Measurements from ENCODE around the gene CACNG5. TPM values are rescaled to one million over a fixed set of nuclear protein-coding genes. Genes with fewer than 3 reads are reported as not detected.

The CACNG5 gene
- total RNA-seq, 1 donor from 2014 or later: not detected

DNA sequence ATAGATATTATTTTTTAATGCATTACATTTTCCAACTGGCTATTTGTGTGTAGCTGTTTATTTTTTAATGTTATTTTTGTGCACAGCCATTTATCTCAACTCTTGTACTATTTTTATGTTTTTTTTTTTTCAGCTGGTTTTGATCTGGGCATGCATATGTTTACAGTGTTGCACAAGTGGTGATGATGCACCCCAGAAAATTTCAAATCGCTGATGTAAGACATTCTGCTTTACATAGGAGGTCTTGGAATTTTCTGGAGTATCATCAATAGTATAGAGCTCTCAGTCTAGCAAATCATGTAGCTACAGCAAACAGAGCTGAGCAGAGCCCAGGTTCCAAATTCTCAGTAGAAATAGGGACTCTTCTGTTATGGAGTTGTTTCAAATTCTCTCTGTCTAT, 30.2 kb downstream of the CACNG5 start:
- Mint-ChIP-seq H3K4me1 (ENCODE audit: low read depth, unreplicated experiment) (no peaks in the 10 kb centered on the region), H3K27ac (ENCODE audit: unreplicated experiment) (no peak overlapping the region), H3K36me3 (ENCODE audit: low read depth, unreplicated experiment) (no peaks in the 10 kb centered on the region), H3K27me3 (ENCODE audit: low read depth, unreplicated experiment) (peaks cover 7% of the 10 kb centered on the region), H3K4me3 (ENCODE audit: unreplicated experiment) (no peak overlapping the region), H3K9me3 (ENCODE audit: unreplicated experiment) (peaks cover 8% of the 10 kb centered on the region)
- Histone ChIP-seq H3K27ac (ENCODE audit: low read depth, low read length) (no peak overlapping the region), H4K20me1 (ENCODE audit: insufficient read depth, low read length) (no peaks in the 10 kb centered on the region), H3K4me2 (ENCODE audit: low read length) (no peak overlapping the region), H3K36me3 (ENCODE audit: insufficient read depth, low read length) (no peaks in the 10 kb centered on the region), H3K9ac (ENCODE audit: low read length) (no peak overlapping the region), H2AFZ (ENCODE audit: low read depth, low read length) (no peak overlapping the region), H3K27me3 (ENCODE audit: insufficient read depth, low read length) (no peaks in the 10 kb centered on the region), H3K79me2 (ENCODE audit: insufficient read depth, low read length) (no peaks in the 10 kb centered on the region), H3K9me3 (ENCODE audit: insufficient read depth, low read depth, low read length) (peaks cover 5% of the 10 kb centered on the region), H3K4me1 (ENCODE audit: insufficient read depth, low read length) (no peaks in the 10 kb centered on the region), H3K4me3 (ENCODE audit: insufficient read depth, low read depth, low read length) (no peak overlapping the region)
- TF ChIP-seq, protein P1, sequence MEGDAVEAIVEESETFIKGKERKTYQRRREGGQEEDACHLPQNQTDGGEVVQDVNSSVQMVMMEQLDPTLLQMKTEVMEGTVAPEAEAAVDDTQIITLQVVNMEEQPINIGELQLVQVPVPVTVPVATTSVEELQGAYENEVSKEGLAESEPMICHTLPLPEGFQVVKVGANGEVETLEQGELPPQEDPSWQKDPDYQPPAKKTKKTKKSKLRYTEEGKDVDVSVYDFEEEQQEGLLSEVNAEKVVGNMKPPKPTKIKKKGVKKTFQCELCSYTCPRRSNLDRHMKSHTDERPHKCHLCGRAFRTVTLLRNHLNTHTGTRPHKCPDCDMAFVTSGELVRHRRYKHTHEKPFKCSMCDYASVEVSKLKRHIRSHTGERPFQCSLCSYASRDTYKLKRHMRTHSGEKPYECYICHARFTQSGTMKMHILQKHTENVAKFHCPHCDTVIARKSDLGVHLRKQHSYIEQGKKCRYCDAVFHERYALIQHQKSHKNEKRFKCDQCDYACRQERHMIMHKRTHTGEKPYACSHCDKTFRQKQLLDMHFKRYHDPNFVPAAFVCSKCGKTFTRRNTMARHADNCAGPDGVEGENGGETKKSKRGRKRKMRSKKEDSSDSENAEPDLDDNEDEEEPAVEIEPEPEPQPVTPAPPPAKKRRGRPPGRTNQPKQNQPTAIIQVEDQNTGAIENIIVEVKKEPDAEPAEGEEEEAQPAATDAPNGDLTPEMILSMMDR (IDR thresholded peaks at IDR 0.05; ENCODE audit: insufficient read depth, low read depth, low read length): no peak
- no peak for TF ChIP-seq EZH2 (IDR thresholded peaks at IDR 0.05; ENCODE audit: insufficient read depth, low read length)
- no peak for FAIRE-seq
- DNase-seq (ENCODE audit: low read depth): no peak

DNA sequence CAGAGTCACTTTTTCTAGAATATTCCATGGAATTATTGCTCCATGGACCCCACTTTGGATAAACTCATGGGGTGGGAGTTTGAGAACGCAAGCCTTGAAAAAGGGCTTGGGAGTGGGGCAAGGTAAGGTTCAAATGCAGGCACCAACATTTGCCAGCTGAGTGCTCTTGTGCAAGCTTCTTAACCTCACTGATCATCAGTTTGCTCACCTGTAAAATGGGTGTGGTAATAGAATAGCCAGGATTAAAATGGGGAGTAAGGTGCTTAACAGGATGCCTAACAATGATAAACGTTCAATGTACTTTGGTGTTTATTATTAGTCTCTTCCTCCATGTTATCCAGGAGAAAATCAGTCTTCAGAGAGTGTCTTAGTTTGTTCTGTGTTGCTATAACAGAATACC, 39.0 kb downstream of the CACNG5 start:
- DNase-seq (ENCODE audit: low read depth) (no peak), FAIRE-seq (no peak)
- no peaks in the 10 kb centered on the region for H3K27me3 ChIP-seq (ENCODE audit: insufficient read depth, low read length)
- peaks cover 21% of the 10 kb centered on the region for H3K27me3 Mint-ChIP-seq (ENCODE audit: low read depth, unreplicated experiment)
- H3K27ac ChIP-seq (ENCODE audit: low read depth, low read length): no peak overlapping the region
- no peaks in the 10 kb centered on the region for H3K79me2 ChIP-seq (ENCODE audit: insufficient read depth, low read length)
- TF ChIP-seq EZH2 (IDR thresholded peaks at IDR 0.05; ENCODE audit: insufficient read depth, low read length): no peak
- no peak overlapping the region for H3K4me3 Mint-ChIP-seq (ENCODE audit: unreplicated experiment)
- H3K9me3 Mint-ChIP-seq (ENCODE audit: unreplicated experiment): peaks cover 16% of the 10 kb centered on the region
- no peaks in the 10 kb centered on the region for H4K20me1 ChIP-seq (ENCODE audit: insufficient read depth, low read length)
- H3K4me2 ChIP-seq (ENCODE audit: low read length): no peak overlapping the region
- no peaks in the 10 kb centered on the region for H3K4me1 Mint-ChIP-seq (ENCODE audit: low read depth, unreplicated experiment)
- no peak overlapping the region for H3K4me3 ChIP-seq (ENCODE audit: insufficient read depth, low read depth, low read length)
- peaks cover 4% of the 10 kb centered on the region for H3K9me3 ChIP-seq (ENCODE audit: insufficient read depth, low read depth, low read length)
- H2AFZ ChIP-seq (ENCODE audit: low read depth, low read length): no peak overlapping the region
- H3K9ac ChIP-seq (ENCODE audit: low read length): no peak overlapping the region
- H3K36me3 Mint-ChIP-seq (ENCODE audit: low read depth, unreplicated experiment): peaks cover 2% of the 10 kb centered on the region
- no peaks in the 10 kb centered on the region for H3K36me3 ChIP-seq (ENCODE audit: insufficient read depth, low read length)
- no peak overlapping the region for H3K27ac Mint-ChIP-seq (ENCODE audit: unreplicated experiment)
- no peaks in the 10 kb centered on the region for H3K4me1 ChIP-seq (ENCODE audit: insufficient read depth, low read length)

DNA sequence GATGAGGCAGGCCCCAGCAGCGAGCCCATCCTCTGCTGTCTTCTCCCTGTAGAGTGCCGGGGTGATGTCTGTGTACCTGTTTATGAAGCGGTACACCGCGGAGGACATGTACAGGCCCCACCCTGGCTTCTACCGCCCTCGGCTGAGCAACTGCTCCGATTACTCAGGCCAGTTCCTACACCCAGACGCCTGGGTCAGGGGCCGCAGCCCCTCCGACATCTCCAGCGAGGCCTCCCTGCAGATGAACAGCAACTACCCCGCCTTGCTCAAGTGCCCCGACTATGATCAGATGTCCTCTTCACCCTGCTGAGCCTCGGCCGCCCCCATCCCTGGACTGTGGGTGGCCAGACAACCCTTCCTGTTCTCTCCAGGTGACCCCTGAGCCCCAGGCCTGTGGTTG, 50.0 kb downstream of the CACNG5 start:
- FAIRE-seq: no peak
- H3K9ac ChIP-seq (ENCODE audit: low read length): no peak overlapping the region
- DNase-seq (ENCODE audit: low read depth): no peak
- H3K4me1 ChIP-seq (ENCODE audit: insufficient read depth, low read length): no peaks in the 10 kb centered on the region
- H3K4me2 ChIP-seq (ENCODE audit: low read length): no peak overlapping the region
- peaks cover 16% of the 10 kb centered on the region for H3K27me3 Mint-ChIP-seq (ENCODE audit: low read depth, unreplicated experiment)
- H4K20me1 ChIP-seq (ENCODE audit: insufficient read depth, low read length): no peaks in the 10 kb centered on the region
- H3K27ac Mint-ChIP-seq (ENCODE audit: unreplicated experiment): no peak overlapping the region
- H3K4me3 Mint-ChIP-seq (ENCODE audit: unreplicated experiment): no peak overlapping the region
- H3K36me3 Mint-ChIP-seq (ENCODE audit: low read depth, unreplicated experiment): no peaks in the 10 kb centered on the region
- no peaks in the 10 kb centered on the region for H3K9me3 ChIP-seq (ENCODE audit: insufficient read depth, low read depth, low read length)
- no peak overlapping the region for H3K27ac ChIP-seq (ENCODE audit: low read depth, low read length)
- H3K9me3 Mint-ChIP-seq (ENCODE audit: unreplicated experiment): peaks cover 16% of the 10 kb centered on the region
- no peaks in the 10 kb centered on the region for H3K36me3 ChIP-seq (ENCODE audit: insufficient read depth, low read length)
- no peak overlapping the region for H3K4me3 ChIP-seq (ENCODE audit: insufficient read depth, low read depth, low read length)
- H2AFZ ChIP-seq (ENCODE audit: low read depth, low read length): no peak overlapping the region
- no peaks in the 10 kb centered on the region for H3K79me2 ChIP-seq (ENCODE audit: insufficient read depth, low read length)
- TF ChIP-seq, protein P1 (IDR thresholded peaks at IDR 0.05; ENCODE audit: insufficient read depth, low read depth, low read length): no peak
- no peak for TF ChIP-seq EZH2 (IDR thresholded peaks at IDR 0.05; ENCODE audit: insufficient read depth, low read length)
- no peaks in the 10 kb centered on the region for H3K4me1 Mint-ChIP-seq (ENCODE audit: low read depth, unreplicated experiment)
- no peaks in the 10 kb centered on the region for H3K27me3 ChIP-seq (ENCODE audit: insufficient read depth, low read length)

All from astrocyte (in vitro differentiated cells and primary cell).